ENCODE data around the gene MYLK3. TPM values are rescaled to one million over a fixed set of nuclear protein-coding genes. Genes with fewer than 3 reads are reported as not detected.
"Not testable (repeated sequence)": the region's sequence is repeated elsewhere in the genome, so short reads cannot be mapped to it uniquely, and the experiment has no call there.

The MYLK3 gene
- total RNA-seq, 4 donors from 2014 or later = not detected

DNA sequence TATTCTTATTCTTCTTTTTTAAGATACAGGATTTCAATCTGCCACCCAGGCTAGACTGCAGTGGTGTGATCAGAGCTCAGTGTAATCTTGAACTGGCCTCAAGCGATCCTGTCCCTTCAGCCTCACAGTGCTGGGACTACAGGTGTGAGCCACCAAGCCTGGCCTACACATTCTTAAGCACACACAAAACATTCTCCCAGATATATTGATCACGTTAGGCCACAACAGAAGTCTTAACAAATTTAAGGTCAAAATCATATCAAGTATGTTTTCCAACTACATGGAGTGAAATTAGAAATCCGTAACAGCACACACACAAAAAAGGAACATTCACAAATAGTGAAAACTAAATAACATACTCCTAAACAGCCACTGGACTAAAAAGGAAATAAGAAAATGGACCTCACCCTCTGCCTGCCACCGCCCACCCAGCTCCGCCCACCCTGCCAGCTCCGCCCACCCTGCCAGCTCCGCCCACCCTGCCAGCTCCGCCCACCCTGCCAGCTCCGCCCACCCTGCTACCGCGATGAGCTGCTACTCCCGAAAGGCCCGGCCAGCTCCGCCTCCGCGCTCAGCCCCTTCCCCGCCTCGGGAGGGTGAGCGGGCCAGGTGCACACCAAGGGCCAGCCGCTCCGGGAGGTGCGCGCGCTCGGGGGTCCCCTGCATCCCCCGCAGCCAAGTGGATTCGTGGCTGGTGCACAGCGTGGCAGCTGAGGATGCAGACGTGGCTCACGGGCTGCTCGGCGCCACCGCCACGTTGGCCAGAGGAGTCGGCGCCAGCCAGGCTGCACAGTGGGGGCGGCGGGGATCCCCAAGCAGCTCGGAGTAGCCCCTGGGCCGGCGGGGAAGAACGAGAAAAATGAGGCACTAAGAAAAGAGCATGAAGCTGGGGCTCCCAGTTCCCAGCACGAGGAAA lies 41.6 kb upstream of the MYLK3 start:
- TF ChIP-seq, protein P1, sequence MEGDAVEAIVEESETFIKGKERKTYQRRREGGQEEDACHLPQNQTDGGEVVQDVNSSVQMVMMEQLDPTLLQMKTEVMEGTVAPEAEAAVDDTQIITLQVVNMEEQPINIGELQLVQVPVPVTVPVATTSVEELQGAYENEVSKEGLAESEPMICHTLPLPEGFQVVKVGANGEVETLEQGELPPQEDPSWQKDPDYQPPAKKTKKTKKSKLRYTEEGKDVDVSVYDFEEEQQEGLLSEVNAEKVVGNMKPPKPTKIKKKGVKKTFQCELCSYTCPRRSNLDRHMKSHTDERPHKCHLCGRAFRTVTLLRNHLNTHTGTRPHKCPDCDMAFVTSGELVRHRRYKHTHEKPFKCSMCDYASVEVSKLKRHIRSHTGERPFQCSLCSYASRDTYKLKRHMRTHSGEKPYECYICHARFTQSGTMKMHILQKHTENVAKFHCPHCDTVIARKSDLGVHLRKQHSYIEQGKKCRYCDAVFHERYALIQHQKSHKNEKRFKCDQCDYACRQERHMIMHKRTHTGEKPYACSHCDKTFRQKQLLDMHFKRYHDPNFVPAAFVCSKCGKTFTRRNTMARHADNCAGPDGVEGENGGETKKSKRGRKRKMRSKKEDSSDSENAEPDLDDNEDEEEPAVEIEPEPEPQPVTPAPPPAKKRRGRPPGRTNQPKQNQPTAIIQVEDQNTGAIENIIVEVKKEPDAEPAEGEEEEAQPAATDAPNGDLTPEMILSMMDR (IDR thresholded peaks at IDR 0.05) = no peak
- TF ChIP-seq POLR2A (IDR thresholded peaks at IDR 0.05) = peak in 1 of 2 donors; percentile 24
- Histone ChIP-seq H3K27me3 (no peaks in the 10 kb centered on the region), H3K36me3 (no peaks in the 10 kb centered on the region), H3K27ac (peak overlapping the region; percentile 3 to 81 (median 30)), H3K4me3 (peak overlapping the region; percentile 51 to 71 (median 68)), H3K4me1 (no peaks in the 10 kb centered on the region), H3K9me3 (peaks cover 0 to 11% (median 4%) of the 10 kb centered on the region in 4 donors)
- DNase-seq = peak; percentile 83 to 91 (median 89)

DNA sequence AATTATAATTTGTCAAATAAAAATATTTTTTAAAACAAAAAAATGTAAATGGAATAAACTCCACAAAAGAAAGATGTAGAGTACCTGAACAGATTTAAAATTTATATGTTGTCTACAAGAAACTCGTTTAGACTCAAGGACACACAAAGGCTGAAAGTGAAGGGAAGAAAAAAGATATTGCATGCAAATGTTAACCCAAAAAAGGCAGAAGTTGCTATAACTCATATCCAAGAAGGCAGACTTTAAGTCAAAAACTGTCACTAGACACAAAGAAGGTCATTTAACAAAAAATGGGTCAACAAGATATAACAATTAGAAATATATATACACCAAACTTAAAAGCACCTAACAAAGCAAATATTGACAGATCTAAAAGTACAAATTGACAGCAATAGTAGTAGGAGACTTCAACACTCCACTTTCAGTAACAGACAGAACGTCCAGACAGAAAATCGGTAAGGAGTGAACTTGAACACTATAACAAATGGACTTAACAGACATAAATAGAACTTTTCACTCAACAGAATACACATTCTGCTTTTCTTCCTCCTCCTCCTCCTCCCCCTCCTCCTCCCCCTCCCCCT lies 40.8 kb upstream of the MYLK3 start:
- peak overlapping the region in 3 of 4 donors; percentile 3 to 81 (median 44) for H3K27ac ChIP-seq
- no peak overlapping the region for H3K4me3 ChIP-seq
- no peaks in the 10 kb centered on the region for H3K4me1 ChIP-seq
- DNase-seq = no peak
- H3K36me3 ChIP-seq = no peaks in the 10 kb centered on the region
- no peaks in the 10 kb centered on the region for H3K27me3 ChIP-seq
- H3K9me3 ChIP-seq = peaks cover 0 to 5% (median 2%) of the 10 kb centered on the region in 4 donors
- TF ChIP-seq POLR2A (IDR thresholded peaks at IDR 0.05) = no peak
- TF ChIP-seq, protein P1 (IDR thresholded peaks at IDR 0.05) = no peak

DNA sequence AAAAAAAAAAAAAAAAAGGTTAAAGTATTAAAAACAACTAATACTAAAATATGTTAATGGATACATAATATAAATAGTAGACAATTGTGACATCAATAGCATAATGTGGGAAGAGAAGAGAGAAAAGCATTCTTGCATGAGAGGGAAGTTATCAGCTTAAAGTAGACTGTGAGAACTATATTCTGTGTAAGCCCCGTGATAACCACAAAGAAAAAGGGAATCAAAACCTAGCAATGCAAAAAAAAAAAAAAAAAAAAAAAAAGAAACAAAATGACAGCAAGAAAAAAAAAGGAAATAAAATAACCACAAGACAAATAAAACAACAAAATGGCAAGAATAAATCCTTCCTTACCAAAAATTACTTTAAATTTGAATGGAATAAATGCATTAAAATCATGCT lies 39.8 kb upstream of the MYLK3 start:
- H3K4me3 ChIP-seq = no peak overlapping the region
- H3K27ac ChIP-seq = peak overlapping the region in 1 of 4 donors; percentile 55
- no peaks in the 10 kb centered on the region for H3K4me1 ChIP-seq
- H3K27me3 ChIP-seq = no peaks in the 10 kb centered on the region
- peaks cover 0 to 5% (median 0%) of the 10 kb centered on the region in 4 donors for H3K9me3 ChIP-seq
- no peaks in the 10 kb centered on the region for H3K36me3 ChIP-seq
- TF ChIP-seq POLR2A (IDR thresholded peaks at IDR 0.05) = no peak
- TF ChIP-seq, protein P1 (IDR thresholded peaks at IDR 0.05) = no peak
- DNase-seq = no peak

DNA sequence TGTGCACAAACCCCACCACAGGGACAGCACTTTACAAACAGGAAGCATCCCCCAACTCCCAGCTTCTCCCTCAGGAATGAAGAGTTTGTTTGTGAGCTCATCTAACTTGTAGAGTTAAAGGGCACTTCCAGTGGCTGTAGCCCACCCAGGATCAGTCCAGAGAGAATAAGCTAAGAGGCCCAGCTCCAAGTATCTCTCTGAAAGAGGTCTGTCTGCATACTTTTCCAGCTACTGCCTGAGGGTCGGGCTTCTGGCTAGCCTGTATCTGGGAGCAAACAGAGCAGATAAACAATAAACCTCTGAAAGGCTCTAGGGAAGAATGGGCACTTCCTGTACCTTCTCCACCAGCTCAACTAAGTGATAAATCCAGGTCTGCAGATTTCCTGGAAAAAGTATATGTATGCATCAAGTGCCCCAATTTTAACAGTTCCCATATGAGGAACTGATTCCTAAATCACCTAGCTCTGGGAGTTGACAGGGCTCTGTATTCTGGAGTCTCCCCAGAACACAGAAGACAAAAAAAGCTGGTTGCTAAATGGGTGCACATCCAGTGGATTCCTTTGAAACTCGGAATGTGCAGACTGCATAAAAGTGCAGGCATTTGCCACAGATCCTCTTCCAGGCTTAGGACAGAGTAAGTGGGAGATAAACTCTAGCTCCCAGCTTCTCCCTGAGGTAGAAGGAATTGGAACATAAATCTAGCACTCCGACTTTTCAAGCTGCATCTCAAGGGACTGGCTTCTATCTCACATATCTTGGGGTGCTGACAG lies 37.1 kb upstream of the MYLK3 start:
- no peaks in the 10 kb centered on the region for H3K4me1 ChIP-seq
- H3K36me3 ChIP-seq = no peaks in the 10 kb centered on the region
- no peaks in the 10 kb centered on the region for H3K27me3 ChIP-seq
- DNase-seq = no peak
- TF ChIP-seq POLR2A (IDR thresholded peaks at IDR 0.05) = no peak
- TF ChIP-seq, protein P1 (IDR thresholded peaks at IDR 0.05) = no peak
- H3K4me3 ChIP-seq = no peak overlapping the region
- H3K27ac ChIP-seq = no peak overlapping the region
- peaks cover 0 to 5% (median 0%) of the 10 kb centered on the region in 4 donors for H3K9me3 ChIP-seq

DNA sequence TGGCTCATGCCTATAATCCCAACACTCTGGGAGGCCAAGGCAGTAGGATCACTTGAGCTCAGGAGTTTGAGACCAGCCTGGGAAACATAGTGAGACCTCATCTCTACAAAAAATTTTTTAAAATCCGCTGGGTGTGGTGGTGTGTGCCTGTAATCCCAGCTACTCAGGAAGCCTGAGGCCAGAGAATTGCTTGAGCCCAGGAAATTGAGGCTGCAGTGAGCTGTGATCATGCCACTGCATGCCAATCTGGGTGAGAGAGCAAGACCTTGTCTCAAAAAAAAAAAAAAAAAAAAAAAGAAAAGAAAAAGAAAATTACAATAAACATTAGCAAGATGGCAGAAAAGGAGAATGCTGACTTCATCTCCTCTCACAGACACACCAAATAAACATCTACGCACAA lies 36.4 kb upstream of the MYLK3 start:
- not testable (repeated sequence) for H3K27ac ChIP-seq, DNase-seq

More for the DNA sequence above, 36.4 kb upstream of the MYLK3 start:
- not testable (repeated sequence) for H3K36me3 ChIP-seq, H3K9me3 ChIP-seq, H3K4me3 ChIP-seq, H3K27me3 ChIP-seq, H3K4me1 ChIP-seq
